Fibroblast of the aortic adventitia (primary cell): ENCODE measurements around the gene IL4R. TPM values are rescaled to one million over a fixed set of nuclear protein-coding genes. Genes with fewer than 3 reads are reported as not detected.
"Not testable (repeated sequence)": the region's sequence is repeated elsewhere in the genome, so short reads cannot be mapped to it uniquely, and the experiment has no call there.

Source experiments
- DNase-seq: peaks from one replicate; pipeline ENCODE4 v3.0.0-alpha.2; 2010; ENCODE audit warnings: low read depth
- H3K4me3 ChIP-seq: 2 replicates; pipeline ENCODE4 v1.5.1; 2011; ENCODE audit warnings: low read depth, mild to moderate bottlenecking, control low read depth, low read length, moderate library complexity
- total RNA-seq: library from RNA; depleted of rRNA; stranded (reverse); fragments of >200 nt; gene quantifications from 2 replicates; pipeline ENCODE4 v1.2.3, GENCODE V29; 2012; ENCODE audit warnings: low replicate concordance
- TF ChIP-seq, protein P1 (sequence below): IDR thresholded peaks from 2 replicates; pipeline ENCODE4 v1.5.1; 2011; ENCODE audit warnings: mild to moderate bottlenecking, low read length, control low read depth, inconsistent platforms; ENCODE audit not compliant: insufficient read depth

Gene IL4R
- total RNA-seq, 1 donor: 25.6 TPM

DNA sequence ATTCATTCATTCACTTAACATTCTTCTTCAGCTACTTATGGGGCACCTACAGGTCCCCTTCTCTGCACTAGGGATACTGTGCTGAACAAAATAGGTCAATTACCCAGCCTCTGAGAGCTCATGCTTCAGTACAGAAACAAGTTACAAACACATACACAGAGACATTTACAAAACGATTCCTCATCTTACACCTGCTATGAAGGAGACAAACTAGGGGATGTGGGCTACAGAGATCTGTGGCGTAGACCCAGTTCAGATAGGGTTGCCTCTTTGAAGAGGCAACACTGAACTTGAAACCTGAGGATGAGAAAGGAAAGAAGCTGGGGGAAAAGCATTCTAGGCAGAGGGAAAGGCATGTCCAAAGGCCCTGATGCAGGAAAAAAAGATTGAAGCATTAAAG, 93.4 kb downstream of the IL4R start:
- TF ChIP-seq, protein P1, sequence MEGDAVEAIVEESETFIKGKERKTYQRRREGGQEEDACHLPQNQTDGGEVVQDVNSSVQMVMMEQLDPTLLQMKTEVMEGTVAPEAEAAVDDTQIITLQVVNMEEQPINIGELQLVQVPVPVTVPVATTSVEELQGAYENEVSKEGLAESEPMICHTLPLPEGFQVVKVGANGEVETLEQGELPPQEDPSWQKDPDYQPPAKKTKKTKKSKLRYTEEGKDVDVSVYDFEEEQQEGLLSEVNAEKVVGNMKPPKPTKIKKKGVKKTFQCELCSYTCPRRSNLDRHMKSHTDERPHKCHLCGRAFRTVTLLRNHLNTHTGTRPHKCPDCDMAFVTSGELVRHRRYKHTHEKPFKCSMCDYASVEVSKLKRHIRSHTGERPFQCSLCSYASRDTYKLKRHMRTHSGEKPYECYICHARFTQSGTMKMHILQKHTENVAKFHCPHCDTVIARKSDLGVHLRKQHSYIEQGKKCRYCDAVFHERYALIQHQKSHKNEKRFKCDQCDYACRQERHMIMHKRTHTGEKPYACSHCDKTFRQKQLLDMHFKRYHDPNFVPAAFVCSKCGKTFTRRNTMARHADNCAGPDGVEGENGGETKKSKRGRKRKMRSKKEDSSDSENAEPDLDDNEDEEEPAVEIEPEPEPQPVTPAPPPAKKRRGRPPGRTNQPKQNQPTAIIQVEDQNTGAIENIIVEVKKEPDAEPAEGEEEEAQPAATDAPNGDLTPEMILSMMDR: no peak
- no peak overlapping the region for H3K4me3 ChIP-seq
- DNase-seq: no peak

DNA sequence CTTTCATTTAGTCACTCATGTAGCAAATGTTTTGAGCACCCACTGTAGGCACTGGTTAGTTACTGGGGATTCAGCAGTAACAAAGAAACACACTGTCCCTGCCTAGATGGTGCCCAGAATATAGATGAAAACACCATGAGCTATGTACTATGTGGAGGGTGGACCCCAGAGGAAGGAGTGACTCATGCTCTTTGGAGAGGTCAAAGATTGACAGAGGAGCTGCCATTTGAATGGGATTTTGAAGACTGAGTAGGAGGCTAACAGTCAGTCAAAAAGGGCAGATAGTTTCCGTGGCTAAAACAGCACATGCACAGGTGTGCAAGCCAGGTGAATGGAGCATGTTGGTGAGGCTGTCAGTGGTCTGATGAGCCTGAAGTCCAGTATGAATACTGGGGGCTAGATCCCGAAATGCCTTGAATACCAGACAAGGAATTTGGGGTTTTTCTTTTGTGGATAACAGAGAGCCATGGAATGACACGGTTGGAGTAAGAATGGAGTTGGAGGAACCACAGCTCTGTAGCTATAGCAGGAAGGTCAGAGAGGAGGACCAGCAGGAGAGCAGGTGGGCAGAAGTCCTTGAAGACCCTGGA, 94.3 kb downstream of the IL4R start:
- TF ChIP-seq, protein P1: no peak
- no peak overlapping the region for H3K4me3 ChIP-seq
- DNase-seq: peak; percentile 40

DNA sequence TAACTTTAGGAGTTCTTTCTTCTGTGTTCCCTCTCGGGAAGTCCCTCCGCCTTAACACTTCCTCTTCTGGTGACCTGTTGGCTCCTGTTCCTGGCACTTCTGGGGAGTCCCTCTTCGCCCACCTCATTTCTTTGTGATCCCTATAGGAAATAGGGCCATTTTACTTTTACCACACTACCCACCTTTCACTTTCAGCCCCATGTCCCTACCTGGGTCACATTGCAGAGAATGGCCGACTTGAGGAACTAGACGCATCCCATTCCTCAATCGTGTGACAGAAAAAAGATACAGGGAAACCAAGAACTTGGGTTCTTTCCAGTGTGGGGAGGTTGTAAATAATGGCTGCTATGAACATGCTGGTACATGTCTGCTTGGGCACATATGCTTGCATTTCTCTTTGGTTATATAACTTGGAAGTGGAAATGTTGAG, 94.8 kb downstream of the IL4R start:
- TF ChIP-seq, protein P1: no peak
- no peak for DNase-seq
- no peak overlapping the region for H3K4me3 ChIP-seq

DNA sequence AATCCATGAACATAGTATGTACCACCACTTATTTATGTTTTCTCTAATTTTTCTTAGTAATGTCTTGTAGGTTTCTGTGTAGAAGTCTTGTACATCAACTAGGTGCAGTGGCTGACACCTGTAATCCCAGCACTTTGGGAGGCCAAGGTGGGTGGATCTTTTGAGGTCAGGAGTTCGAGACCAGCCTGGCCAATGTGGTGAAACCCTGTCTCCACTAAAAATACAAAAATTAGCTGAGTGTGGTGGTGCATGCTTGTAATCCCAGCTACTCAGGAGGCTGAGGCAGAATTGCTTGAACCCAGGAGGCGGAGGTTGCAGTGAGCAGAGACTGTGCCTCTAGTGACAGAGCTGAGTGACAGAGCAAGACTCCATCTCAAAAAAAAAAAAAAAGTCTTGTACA, 96.2 kb downstream of the IL4R start:
- DNase-seq: not testable (repeated sequence)

DNA sequence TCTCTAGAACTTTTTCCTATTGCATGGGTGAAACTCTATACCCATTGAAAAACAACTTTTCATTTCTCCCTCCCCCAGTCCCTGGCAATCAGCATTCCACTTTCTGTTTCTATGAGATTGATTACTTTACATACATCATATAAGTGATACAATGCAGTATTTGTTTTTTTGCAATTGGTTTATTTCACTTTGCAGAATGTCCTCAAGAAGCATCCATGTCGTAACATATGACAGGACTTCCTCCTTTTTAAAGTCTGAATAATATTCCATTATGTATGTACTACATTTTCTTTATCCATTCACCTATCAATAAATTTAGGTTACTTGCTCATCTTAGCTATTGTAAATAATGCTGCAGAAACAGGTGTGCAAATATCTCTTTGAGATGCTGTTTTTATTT, 97.0 kb downstream of the IL4R start:
- no peak overlapping the region for H3K4me3 ChIP-seq
- TF ChIP-seq, protein P1: no peak
- DNase-seq: no peak

More for the DNA sequence above, 96.2 kb downstream of the IL4R start:
- not testable (repeated sequence) for H3K4me3 ChIP-seq

DNA sequence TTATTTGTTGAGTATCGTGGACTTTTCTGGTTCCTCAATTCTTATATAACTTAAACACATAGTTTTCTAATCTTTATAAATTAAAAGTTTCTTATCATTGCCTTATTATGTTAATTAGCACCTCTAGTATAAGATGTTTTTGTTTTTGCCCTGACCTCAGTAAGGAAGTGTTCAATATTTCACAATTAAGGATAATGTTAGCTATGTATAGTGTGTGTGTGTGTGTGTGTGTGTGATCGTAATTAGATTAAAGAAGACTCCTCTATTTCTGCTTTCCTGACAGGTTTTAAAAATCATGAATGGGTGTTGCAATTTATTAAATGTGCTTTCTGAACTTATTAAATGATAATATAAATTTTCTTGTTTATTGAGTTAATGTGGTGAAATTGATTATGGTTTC, 100.2 kb downstream of the IL4R start:
- TF ChIP-seq, protein P1: no peak
- no peak overlapping the region for H3K4me3 ChIP-seq
- DNase-seq: no peak

Other genes starting within 250 kb of the IL4R start
- not detected in 2 replicates for gene C16orf82, start 247.0 kb upstream of the IL4R start, total RNA-seq
- 3.3 TPM in 2 replicates for gene KDM8, start 110.4 kb upstream of the IL4R start, total RNA-seq
- gene NSMCE1, start 45.2 kb upstream of the IL4R start, total RNA-seq: 97.7 and 113 TPM in 2 replicates
- gene IL21R, start 88.2 kb downstream of the IL4R start, total RNA-seq: 0.54 TPM in 1 of 2 replicates, not detected in the other
- 62.8 and 71.8 TPM in 2 replicates for gene GTF3C1, start 235.9 kb downstream of the IL4R start, total RNA-seq
- 23.0 TPM in 2 replicates for gene KATNIP, start 236.2 kb downstream of the IL4R start, total RNA-seq